ENCODE measurements around the gene WDFY4. TPM values are rescaled to one million over a fixed set of nuclear protein-coding genes. Genes with fewer than 3 reads are reported as not detected.

Gene WDFY4
- total RNA-seq, 1 experiment from 2014 or later, result 0.22 TPM

DNA sequence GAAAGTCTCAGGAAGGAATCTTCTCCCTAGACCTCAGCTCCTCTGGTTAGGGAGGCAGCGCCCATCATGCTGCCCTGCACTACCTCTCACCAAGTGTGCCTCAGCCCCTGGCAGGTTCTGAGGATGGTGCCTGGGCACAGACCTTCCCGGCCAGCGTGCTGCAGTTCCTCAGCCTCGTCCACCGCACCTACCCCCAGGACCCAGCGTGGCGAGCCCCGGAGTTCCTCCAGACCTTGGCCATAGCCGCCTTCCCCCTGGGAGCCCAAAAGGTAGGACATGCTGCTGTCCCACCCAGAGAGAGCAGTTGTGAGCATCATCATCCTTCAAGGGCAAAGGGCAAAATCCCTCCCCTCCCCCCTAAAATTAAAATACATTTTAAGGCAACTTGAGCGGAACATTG lies 132.5 kb downstream of the WDFY4 start:
- ATAC-seq (no peak), DNase-seq (ENCODE audit: low read depth, low spot score) (no peak)
- H3K27me3 ChIP-seq (ENCODE audit: insufficient read depth, low read length), result peaks cover 14% of the 10 kb centered on the region
- POLR2A ChIA-PET, result no interaction called here
- RAD21 ChIA-PET (ENCODE audit: low non-redundant PET in 1 of 2, low total read pairs in 2 of 2, uncharacterized antibody in 2 of 2, unreplicated experiment in 2 of 2), result no interaction called here
- no peaks in the 10 kb centered on the region for H3K9me2 ChIP-seq (ENCODE audit: insufficient read depth)
- no peaks in the 10 kb centered on the region for H3K36me3 ChIP-seq (ENCODE audit: control insufficient read depth in 1 of 2, insufficient read depth in 2 of 2, low read length in 2 of 2)
- H3K27ac ChIP-seq (ENCODE audit: low read depth, low read length), result no peak overlapping the region
- H3K9ac ChIP-seq (ENCODE audit: low read length), result no peak overlapping the region
- no peak overlapping the region for H3K4me2 ChIP-seq (ENCODE audit: low read length)
- H3K79me2 ChIP-seq (ENCODE audit: insufficient read depth, low read length), result no peaks in the 10 kb centered on the region
- no peaks in the 10 kb centered on the region for H3K4me1 ChIP-seq (ENCODE audit: control insufficient read depth in 1 of 2, insufficient read depth in 2 of 2, low read length in 2 of 2)
- CTCF ChIA-PET, result no interaction called here
- no peak for TF ChIP-seq CBX3 (IDR thresholded peaks at IDR 0.05; ENCODE audit: low read depth)
- no peak for TF ChIP-seq POLR2A (IDR thresholded peaks at IDR 0.05; ENCODE audit: borderline replicate concordance, extremely low read depth, insufficient read depth, insufficient read length)
- no peak for TF ChIP-seq ZFX (IDR thresholded peaks at IDR 0.05)
- TF ChIP-seq JUND (IDR thresholded peaks at IDR 0.05), result no peak
- no peak for TF ChIP-seq FOSL1 (IDR thresholded peaks at IDR 0.05; ENCODE audit: low read depth)
- no peak for TF ChIP-seq YY1 (IDR thresholded peaks at IDR 0.05; ENCODE audit: extremely low read depth, insufficient replicate concordance, low read depth, low read length)
- TF ChIP-seq, protein P1, sequence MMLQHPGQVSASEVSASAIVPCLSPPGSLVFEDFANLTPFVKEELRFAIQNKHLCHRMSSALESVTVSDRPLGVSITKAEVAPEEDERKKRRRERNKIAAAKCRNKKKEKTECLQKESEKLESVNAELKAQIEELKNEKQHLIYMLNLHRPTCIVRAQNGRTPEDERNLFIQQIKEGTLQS (IDR thresholded peaks at IDR 0.05), result no peak
- TF ChIP-seq ZNF274 (IDR thresholded peaks at IDR 0.05; ENCODE audit: low read depth, low read length), result no peak
- TF ChIP-seq REST (IDR thresholded peaks at IDR 0.05; ENCODE audit: low read depth), result no peak
- intact Hi-C loops (cut with micrococcal nuclease), result no loop called here
- no peak overlapping the region for H2AFZ ChIP-seq (ENCODE audit: low read depth, low read length, poor library complexity, severe bottlenecking)
- BruUV-seq (replicated peaks), result no TSS peak
- H3K4me3 ChIP-seq (replicated peaks in 1 of 2; ENCODE audit: low read depth in 1 of 2, low read length in 2 of 2), result no peak overlapping the region
- no peaks in the 10 kb centered on the region for H3K9me3 ChIP-seq (ENCODE audit: control insufficient read depth in 1 of 2, insufficient read depth in 1 of 2, low read depth in 1 of 2, low read length in 2 of 2)
- no peaks in the 10 kb centered on the region for H4K20me1 ChIP-seq (ENCODE audit: insufficient read depth)
